Neural cell (in vitro differentiated cells): ENCODE results near the gene RPS6KA2. TPM values are rescaled to one million over a fixed set of nuclear protein-coding genes. Genes with fewer than 3 reads are reported as not detected.

Source experiments
- H2AFZ ChIP-seq: fragments of 200-600, 300-800 bp; sonication (generic), shearing (Covaris generic); 2 replicates; pipeline ENCODE4 v1.6.0; 2014; ENCODE audit warnings: low read depth, mild to moderate bottlenecking, antibody characterized with exemption, low read length, moderate library complexity
- H3F3A ChIP-seq: fragments of 200-600 bp; shearing (Covaris generic); 2 replicates; pipeline ENCODE4 v1.6.1; 2016; ENCODE audit warnings: mild to moderate bottlenecking, moderate library complexity, mixed read lengths, antibody characterized with exemption, low read length; ENCODE audit not compliant: insufficient read depth, poor library complexity, severe bottlenecking
- H3K27ac ChIP-seq: fragments of 200-600, 300-800 bp; sonication (generic), shearing (Covaris generic); 2 replicates; pipeline ENCODE4 v1.5.1; 2014; ENCODE audit warnings: mild to moderate bottlenecking, low read length, moderate library complexity
- H3K27me3 ChIP-seq: fragments of 300-800, 200-600 bp; sonication (generic), shearing (Covaris generic); 2 replicates; pipeline ENCODE4 v1.6.0; 2014; ENCODE audit warnings: mild to moderate bottlenecking, low read depth, low read length, moderate library complexity; ENCODE audit not compliant: insufficient read depth
- H3K36me3 ChIP-seq: fragments of 300-800, 200-600 bp; sonication (generic), shearing (Covaris generic); 2 replicates; pipeline ENCODE4 v1.5.1; 2014; ENCODE audit warnings: mild to moderate bottlenecking, antibody characterized with exemption, low read length, moderate library complexity; ENCODE audit not compliant: insufficient read depth
- H3K4me2 ChIP-seq: fragments of 300-800, 200-600 bp; sonication (generic), shearing (Covaris generic); 2 replicates; pipeline ENCODE4 v1.6.0; 2014; ENCODE audit warnings: mild to moderate bottlenecking, low read length
- H3K4me3 ChIP-seq: fragments of 300-800, 200-600 bp; sonication (generic), shearing (Covaris generic); 2 replicates; pipeline ENCODE4 v1.5.1; 2014; ENCODE audit warnings: mild to moderate bottlenecking, low read length, moderate library complexity
- H3K79me2 ChIP-seq: fragments of 200-600 bp; shearing (Covaris generic); replicated peaks from 2 replicates; pipeline ENCODE4 v1.6.0; 2014; ENCODE audit warnings: mild to moderate bottlenecking, low read length, moderate library complexity; ENCODE audit not compliant: insufficient read depth
- H3K9ac ChIP-seq: fragments of 300-800, 200-600 bp; sonication (generic), shearing (Covaris generic); 2 replicates; pipeline ENCODE4 v1.6.1; 2016; ENCODE audit warnings: mild to moderate bottlenecking, low read length, mixed read lengths
- H3K9me2 ChIP-seq: fragments of 200-600 bp; shearing (Covaris generic); 2 replicates; pipeline ENCODE4 v1.6.1; 2016; ENCODE audit warnings: mild to moderate bottlenecking, low read length, mixed read lengths; ENCODE audit not compliant: insufficient read depth
- H3K9me3 ChIP-seq: fragments of 200-600, 300-800 bp; sonication (generic), shearing (Covaris generic); 2 replicates; pipeline ENCODE4 v1.6.1; 2016; ENCODE audit warnings: mild to moderate bottlenecking, mixed run types, low read length, moderate library complexity, mixed read lengths
- H4K20me1 ChIP-seq: fragments of 200-600 bp; shearing (Covaris generic); 2 replicates; pipeline ENCODE4 v1.6.1; 2016; ENCODE audit warnings: mild to moderate bottlenecking, mixed run types; ENCODE audit not compliant: insufficient read depth
- EP300 ChIP-seq: fragments of 450-650 bp; conservative IDR thresholded peaks from 2 replicates; pipeline ENCODE4 v1.6.1; 2014; ENCODE audit warnings: antibody characterized with exemption, mild to moderate bottlenecking, moderate library complexity; ENCODE audit not compliant: poor library complexity, severe bottlenecking
- EZH2 ChIP-seq: fragments of 200-600, 300-800 bp; shearing (Covaris generic), sonication (generic); IDR thresholded peaks from 2 replicates; pipeline ENCODE4 v1.6.1; 2014; ENCODE audit warnings: antibody characterized with exemption, low read length, borderline replicate concordance, mild to moderate bottlenecking; ENCODE audit not compliant: insufficient read depth, poor library complexity, severe bottlenecking
- MXI1 ChIP-seq: fragments of 450-650 bp; conservative IDR thresholded peaks from 2 replicates; pipeline ENCODE4 v1.6.1; 2014; ENCODE audit warnings: antibody characterized with exemption, mild to moderate bottlenecking; ENCODE audit not compliant: poor library complexity, severe bottlenecking
- POLR2AphosphoS5 ChIP-seq: IDR thresholded peaks from 2 replicates; pipeline ENCODE4 v1.6.1; 2012
- RAD21 ChIP-seq: fragments of 450-650 bp; conservative IDR thresholded peaks from 2 replicates; pipeline ENCODE4 v1.6.1; 2014; ENCODE audit warnings: antibody characterized with exemption, mild to moderate bottlenecking, moderate library complexity
- SMC3 ChIP-seq: fragments of 450-650 bp; conservative IDR thresholded peaks from 2 replicates; pipeline ENCODE4 v1.6.1; 2014; ENCODE audit warnings: antibody characterized with exemption, mild to moderate bottlenecking, moderate library complexity; ENCODE audit not compliant: poor library complexity
- TAF1 ChIP-seq: IDR thresholded peaks from 2 replicates; pipeline ENCODE4 v1.6.1; 2012; ENCODE audit warnings: low read depth
- polyA plus RNA-seq: library from polyadenylated mRNA; depleted of rRNA; stranded (reverse); fragments of >200 nt; gene quantifications from 2 replicates; pipeline ENCODE4 v1.2.3, GENCODE V29; 2014
- TF ChIP-seq, protein P1 (sequence below): fragments of 450-650 bp; IDR thresholded peaks from 2 replicates; pipeline ENCODE4 v1.5.1; 2014; ENCODE audit warnings: antibody characterized with exemption, mild to moderate bottlenecking, moderate library complexity; ENCODE audit not compliant: poor library complexity, severe bottlenecking
- TF ChIP-seq, protein P2 (sequence below): IDR thresholded peaks from 2 replicates; pipeline ENCODE4 v1.6.1; 2012; ENCODE audit warnings: borderline replicate concordance

Gene RPS6KA2
- polyA plus RNA-seq, 1 donor from 2014 or later, result 34.3 TPM

GRCh38 chr6:166525567-166525966 lies 101.5 kb downstream of the RPS6KA2 start:
- Histone ChIP-seq H3K27me3 (no peaks in the 10 kb centered on the region), H3K4me3 (no peak overlapping the region), H3K4me2 (no peak overlapping the region), H3K9me2 (no peaks in the 10 kb centered on the region), H3F3A (no peaks in the 10 kb centered on the region), H3K36me3 (no peaks in the 10 kb centered on the region), H3K27ac (no peak overlapping the region), H4K20me1 (no peaks in the 10 kb centered on the region), H3K9ac (no peak overlapping the region), H3K79me2 (no peaks in the 10 kb centered on the region), H2AFZ (no peak overlapping the region), H3K9me3 (no peaks in the 10 kb centered on the region)
- TF ChIP-seq POLR2AphosphoS5, result no peak
- TF ChIP-seq EP300, result no peak
- no peak for TF ChIP-seq RAD21
- TF ChIP-seq, protein P1, sequence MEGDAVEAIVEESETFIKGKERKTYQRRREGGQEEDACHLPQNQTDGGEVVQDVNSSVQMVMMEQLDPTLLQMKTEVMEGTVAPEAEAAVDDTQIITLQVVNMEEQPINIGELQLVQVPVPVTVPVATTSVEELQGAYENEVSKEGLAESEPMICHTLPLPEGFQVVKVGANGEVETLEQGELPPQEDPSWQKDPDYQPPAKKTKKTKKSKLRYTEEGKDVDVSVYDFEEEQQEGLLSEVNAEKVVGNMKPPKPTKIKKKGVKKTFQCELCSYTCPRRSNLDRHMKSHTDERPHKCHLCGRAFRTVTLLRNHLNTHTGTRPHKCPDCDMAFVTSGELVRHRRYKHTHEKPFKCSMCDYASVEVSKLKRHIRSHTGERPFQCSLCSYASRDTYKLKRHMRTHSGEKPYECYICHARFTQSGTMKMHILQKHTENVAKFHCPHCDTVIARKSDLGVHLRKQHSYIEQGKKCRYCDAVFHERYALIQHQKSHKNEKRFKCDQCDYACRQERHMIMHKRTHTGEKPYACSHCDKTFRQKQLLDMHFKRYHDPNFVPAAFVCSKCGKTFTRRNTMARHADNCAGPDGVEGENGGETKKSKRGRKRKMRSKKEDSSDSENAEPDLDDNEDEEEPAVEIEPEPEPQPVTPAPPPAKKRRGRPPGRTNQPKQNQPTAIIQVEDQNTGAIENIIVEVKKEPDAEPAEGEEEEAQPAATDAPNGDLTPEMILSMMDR, result no peak
- TF ChIP-seq SMC3, result no peak
- no peak for TF ChIP-seq EZH2
- TF ChIP-seq TAF1, result no peak
- TF ChIP-seq, protein P2, sequence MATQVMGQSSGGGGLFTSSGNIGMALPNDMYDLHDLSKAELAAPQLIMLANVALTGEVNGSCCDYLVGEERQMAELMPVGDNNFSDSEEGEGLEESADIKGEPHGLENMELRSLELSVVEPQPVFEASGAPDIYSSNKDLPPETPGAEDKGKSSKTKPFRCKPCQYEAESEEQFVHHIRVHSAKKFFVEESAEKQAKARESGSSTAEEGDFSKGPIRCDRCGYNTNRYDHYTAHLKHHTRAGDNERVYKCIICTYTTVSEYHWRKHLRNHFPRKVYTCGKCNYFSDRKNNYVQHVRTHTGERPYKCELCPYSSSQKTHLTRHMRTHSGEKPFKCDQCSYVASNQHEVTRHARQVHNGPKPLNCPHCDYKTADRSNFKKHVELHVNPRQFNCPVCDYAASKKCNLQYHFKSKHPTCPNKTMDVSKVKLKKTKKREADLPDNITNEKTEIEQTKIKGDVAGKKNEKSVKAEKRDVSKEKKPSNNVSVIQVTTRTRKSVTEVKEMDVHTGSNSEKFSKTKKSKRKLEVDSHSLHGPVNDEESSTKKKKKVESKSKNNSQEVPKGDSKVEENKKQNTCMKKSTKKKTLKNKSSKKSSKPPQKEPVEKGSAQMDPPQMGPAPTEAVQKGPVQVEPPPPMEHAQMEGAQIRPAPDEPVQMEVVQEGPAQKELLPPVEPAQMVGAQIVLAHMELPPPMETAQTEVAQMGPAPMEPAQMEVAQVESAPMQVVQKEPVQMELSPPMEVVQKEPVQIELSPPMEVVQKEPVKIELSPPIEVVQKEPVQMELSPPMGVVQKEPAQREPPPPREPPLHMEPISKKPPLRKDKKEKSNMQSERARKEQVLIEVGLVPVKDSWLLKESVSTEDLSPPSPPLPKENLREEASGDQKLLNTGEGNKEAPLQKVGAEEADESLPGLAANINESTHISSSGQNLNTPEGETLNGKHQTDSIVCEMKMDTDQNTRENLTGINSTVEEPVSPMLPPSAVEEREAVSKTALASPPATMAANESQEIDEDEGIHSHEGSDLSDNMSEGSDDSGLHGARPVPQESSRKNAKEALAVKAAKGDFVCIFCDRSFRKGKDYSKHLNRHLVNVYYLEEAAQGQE, result no peak
- TF ChIP-seq MXI1, result no peak

GRCh38 chr6:166523782-166524559 lies 103.1 kb downstream of the RPS6KA2 start:
- no peak for TF ChIP-seq POLR2AphosphoS5
- TF ChIP-seq, protein P2, result no peak
- no peak for TF ChIP-seq RAD21
- TF ChIP-seq, protein P1, result no peak
- no peak for TF ChIP-seq MXI1
- no peak for TF ChIP-seq SMC3
- TF ChIP-seq TAF1, result no peak
- no peak for TF ChIP-seq EP300
- no peak for TF ChIP-seq EZH2
- H2AFZ ChIP-seq, result no peak overlapping the region
- H3F3A ChIP-seq, result no peaks in the 10 kb centered on the region
- H3K79me2 ChIP-seq, result no peaks in the 10 kb centered on the region
- H3K27ac ChIP-seq, result no peak overlapping the region
- no peaks in the 10 kb centered on the region for H3K27me3 ChIP-seq
- no peaks in the 10 kb centered on the region for H3K9me2 ChIP-seq
- H4K20me1 ChIP-seq, result no peaks in the 10 kb centered on the region
- H3K9ac ChIP-seq, result no peak overlapping the region
- H3K4me2 ChIP-seq, result no peak overlapping the region
- no peaks in the 10 kb centered on the region for H3K36me3 ChIP-seq
- H3K9me3 ChIP-seq, result no peaks in the 10 kb centered on the region
- H3K4me3 ChIP-seq, result no peak overlapping the region
